Fibroblast of villous mesenchyme (primary cell): Measurements from ENCODE around the gene EPHB6. TPM values are rescaled to one million over a fixed set of nuclear protein-coding genes. Genes with fewer than 3 reads are reported as not detected.

Source experiments
- DNase-seq: peaks from one replicate; pipeline ENCODE4 v3.0.0-alpha.2; 2010; ENCODE audit warnings: low read depth
- H3K4me3 ChIP-seq: 2 replicates; pipeline ENCODE4 v1.5.1; 2011; ENCODE audit warnings: low read depth, mild to moderate bottlenecking, low read length
- CTCF ChIP-seq: IDR thresholded peaks from 2 replicates; pipeline ENCODE4 v1.5.1; 2012; ENCODE audit warnings: low read depth, mild to moderate bottlenecking, low read length; ENCODE audit not compliant: insufficient read depth
- total RNA-seq: library from RNA; depleted of rRNA; stranded (reverse); fragments of >200 nt; gene quantifications from 2 replicates; pipeline ENCODE4 v1.2.3, GENCODE V29; 2012

The EPHB6 gene
- total RNA-seq, 1 donor = 0.43 TPM

- no peak overlapping the region for H3K4me3 ChIP-seq
- TF ChIP-seq CTCF = peak; percentile 54
- DNase-seq = peak; percentile 3
Measured at GRCh38 chr7:142873281-142873784, 18.5 kb downstream of the EPHB6 start.

- DNase-seq = no peak
- no peak overlapping the region for H3K4me3 ChIP-seq
- TF ChIP-seq CTCF = no peak
Measured at GRCh38 chr7:142873871-142874270, 19.0 kb downstream of the EPHB6 start.

DNA sequence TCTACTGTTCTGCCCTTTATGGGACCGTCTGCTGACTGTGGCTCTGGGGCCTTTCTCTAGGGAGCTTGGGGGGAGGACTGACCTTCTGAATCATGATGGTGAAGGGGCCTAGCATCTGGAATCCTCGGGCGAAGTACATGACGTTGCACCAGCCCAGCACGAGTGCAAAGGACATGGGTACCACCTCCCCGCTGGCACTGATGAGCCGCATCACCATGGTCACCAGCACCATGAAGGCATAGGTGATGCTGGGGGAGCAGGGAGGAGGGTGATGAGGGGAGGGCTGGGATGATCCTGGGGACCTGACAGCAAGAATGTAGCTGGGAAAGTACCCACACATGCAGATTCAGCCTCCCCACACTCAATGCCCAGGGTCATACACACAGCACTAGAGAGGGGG is 19.5 kb downstream of the EPHB6 start:
- no peak for TF ChIP-seq CTCF
- DNase-seq = no peak
- no peak overlapping the region for H3K4me3 ChIP-seq

DNA sequence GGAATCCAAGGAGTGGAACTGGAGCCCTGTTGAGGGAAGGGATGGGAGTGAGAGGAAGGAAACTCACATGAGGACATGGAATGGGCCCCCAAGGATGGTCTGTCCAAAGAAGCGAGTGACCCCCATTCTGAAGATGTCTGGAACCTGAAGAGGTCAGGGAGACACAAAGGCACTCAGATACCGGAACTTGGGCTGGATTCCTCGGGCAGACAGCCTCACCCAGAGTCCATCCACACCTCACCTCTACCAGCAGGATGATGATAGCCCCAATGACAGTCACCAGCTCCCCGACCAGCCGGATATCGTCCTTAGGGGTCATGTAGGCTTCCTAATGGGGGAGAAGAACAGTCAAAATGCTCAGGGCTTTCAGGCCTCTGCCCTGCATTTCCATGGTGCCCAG is 20.0 kb downstream of the EPHB6 start:
- H3K4me3 ChIP-seq = no peak overlapping the region
- DNase-seq = no peak
- no peak for TF ChIP-seq CTCF

- no peak for TF ChIP-seq CTCF
- DNase-seq = no peak
- H3K4me3 ChIP-seq = no peak overlapping the region
Measured at GRCh38 chr7:142875456-142875855, 20.6 kb downstream of the EPHB6 start.

DNA sequence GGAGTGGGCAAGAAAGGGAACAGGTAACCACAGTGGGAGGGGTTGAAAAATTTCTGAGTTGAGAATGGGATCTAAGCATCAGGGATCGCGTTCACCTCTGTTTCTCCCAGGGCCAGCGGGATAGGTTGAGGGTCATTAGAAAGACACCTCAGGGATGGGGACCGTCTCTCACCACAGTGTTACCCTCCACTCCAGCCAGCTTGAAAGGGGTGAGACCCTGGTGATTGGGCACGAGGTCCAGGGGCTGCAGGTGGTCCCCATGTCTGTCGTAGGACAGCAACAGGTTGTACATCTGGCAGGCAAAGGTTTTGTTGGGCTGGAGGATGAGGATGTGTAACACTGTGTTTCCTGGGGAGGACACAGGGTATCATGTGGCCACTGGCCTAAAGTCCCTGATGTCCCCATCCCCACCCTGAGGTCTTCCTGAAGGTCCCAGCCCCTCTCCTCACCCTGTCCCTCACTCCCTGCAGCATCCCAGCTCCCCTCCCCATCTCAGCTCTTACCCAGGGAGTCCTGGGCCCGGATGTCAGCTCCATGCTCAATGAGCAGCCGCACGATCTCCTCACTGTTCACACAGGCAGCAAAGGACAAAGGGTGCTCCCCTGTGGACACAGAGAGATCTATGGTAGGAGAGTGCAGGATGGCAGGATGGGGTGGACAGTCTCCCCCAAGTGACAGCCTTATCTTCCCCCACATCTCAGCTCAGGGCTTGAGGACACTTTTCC is 21.5 kb downstream of the EPHB6 start:
- H3K4me3 ChIP-seq = no peak overlapping the region
- TF ChIP-seq CTCF = no peak
- DNase-seq = no peak
